Body of pancreas (tissue), 4 donors: ENCODE data around the gene USP2. TPM values are rescaled to one million over a fixed set of nuclear protein-coding genes. Genes with fewer than 3 reads are reported as not detected.

Experiments used
- ATAC-seq: fragments of 150-250 bp; one replicate; pipeline ENCODE4 v1.9.1; 2016
- DNase-seq, 4 donors: peaks; one replicate each; pipeline ENCODE4 v3.0.0-alpha.2; 2019
- H3K27ac ChIP-seq, 4 donors: fragments of 200-600 bp; sonication (generic); 1 replicate in 3 of 4; 2 replicates in 1 of 4; pipeline versions ENCODE4 v1.5.1 to v1.6.1; 2016 to 2019; ENCODE audit warnings: mild to moderate bottlenecking in 1 of 4, mixed read lengths in 1 of 4, moderate library complexity in 1 of 4
- H3K27me3 ChIP-seq, 2 donors: fragments of 200-600 bp; sonication (generic); one replicate each; pipeline ENCODE4 v1.6.0; 2016; ENCODE audit warnings: mild to moderate bottlenecking in 1 of 2
- H3K36me3 ChIP-seq, 2 donors: fragments of 200-600 bp; sonication (generic); replicated peaks in 1 of 2; 2 replicates each; pipeline ENCODE4 v1.5.1; 2016; ENCODE audit warnings: low read depth in 2 of 2; ENCODE audit not compliant: insufficient read depth in 1 of 2
- H3K4me1 ChIP-seq: fragments of 200-600 bp; sonication (generic); one replicate; pipeline ENCODE4 v1.6.0; 2016
- H3K4me3 ChIP-seq, 2 donors: fragments of 200-600 bp; sonication (generic); 1 replicate in 1 of 2; 2 replicates in 1 of 2; pipeline ENCODE4 v1.5.1; 2016 to 2019
- H3K9me3 ChIP-seq, 3 donors: fragments of 200-600 bp; sonication (generic); 1 replicate in 2 of 3; 2 replicates in 1 of 3; pipeline ENCODE4 v1.5.1; 2016
- CTCF ChIP-seq, 7 experiments: fragments of 450-650 bp in 4 of 7; fragments of 200-600 bp in 3 of 7; sonication (generic) in 3 of 7; IDR thresholded peaks; one replicate each; pipeline ENCODE4 v1.5.1; 2016 to 2019; ENCODE audit warnings: antibody characterized with exemption in 7 of 7
- POLR2A ChIP-seq, 3 donors: fragments of 450-650 bp; IDR thresholded peaks; one replicate each; pipeline ENCODE4 v1.6.1; 2016; ENCODE audit warnings: antibody characterized with exemption in 3 of 3, mild to moderate bottlenecking in 2 of 3
- WGBS, 2 donors: methylation state at CpG; one replicate each; pipeline ENCODE4 v1.1.5; 2017; 5-methylcytosine and 5-hydroxymethylcytosine counted together
- intact Hi-C: fragments of 100-400 bp; cut with DNase I; formaldehyde crosslinking; loops from one replicate; pipeline ENCODE4 v1.15.1; 2023
- total RNA-seq, 2 donors: library from RNA; depleted of rRNA; stranded (reverse); fragments of >200 nt; gene quantifications; one replicate each; pipeline ENCODE4 v1.1.0, GENCODE V29; 2016

The USP2 gene
- total RNA-seq, 2 donors from 2014 or later, result 3.9 to 19.4 TPM

GRCh38 chr11:119359365-119360214, 21.9 kb downstream of the USP2 start:
- intact Hi-C loops, result no loop called here
- no peak overlapping the region for H3K4me3 ChIP-seq
- ATAC-seq (no peak), DNase-seq (no peak)
- H3K9me3 ChIP-seq, result no peaks in the 10 kb centered on the region
- H3K36me3 ChIP-seq, result peaks cover 0 to 10% of the 10 kb centered on the region in 2 donors
- peaks cover 44% of the 10 kb centered on the region for H3K4me1 ChIP-seq
- WGBS, 2 donors, result 79 to 83% methylated on average over 10 of the region's 10 CpGs
- H3K27me3 ChIP-seq, result no peaks in the 10 kb centered on the region
- TF ChIP-seq CTCF (IDR thresholded peaks at IDR 0.05) (no peak), POLR2A (IDR thresholded peaks at IDR 0.05) (no peak)
- H3K27ac ChIP-seq, result no peak overlapping the region

GRCh38 chr11:119357074-119357473, 24.4 kb downstream of the USP2 start:
- Histone ChIP-seq H3K27me3 (no peaks in the 10 kb centered on the region), H3K4me3 (no peak overlapping the region), H3K27ac (no peak overlapping the region), H3K36me3 (peaks cover 0 to 10% of the 10 kb centered on the region in 2 donors), H3K4me1 (peaks cover 32% of the 10 kb centered on the region), H3K9me3 (no peaks in the 10 kb centered on the region)
- ATAC-seq (no peak), DNase-seq (no peak)
- TF ChIP-seq POLR2A (IDR thresholded peaks at IDR 0.05) (no peak), CTCF (IDR thresholded peaks at IDR 0.05) (no peak)
- WGBS, 2 donors, result 68 to 74% methylated on average over 3 to 9 of the region's 13 CpGs
- intact Hi-C loops, result no loop called here

DNA sequence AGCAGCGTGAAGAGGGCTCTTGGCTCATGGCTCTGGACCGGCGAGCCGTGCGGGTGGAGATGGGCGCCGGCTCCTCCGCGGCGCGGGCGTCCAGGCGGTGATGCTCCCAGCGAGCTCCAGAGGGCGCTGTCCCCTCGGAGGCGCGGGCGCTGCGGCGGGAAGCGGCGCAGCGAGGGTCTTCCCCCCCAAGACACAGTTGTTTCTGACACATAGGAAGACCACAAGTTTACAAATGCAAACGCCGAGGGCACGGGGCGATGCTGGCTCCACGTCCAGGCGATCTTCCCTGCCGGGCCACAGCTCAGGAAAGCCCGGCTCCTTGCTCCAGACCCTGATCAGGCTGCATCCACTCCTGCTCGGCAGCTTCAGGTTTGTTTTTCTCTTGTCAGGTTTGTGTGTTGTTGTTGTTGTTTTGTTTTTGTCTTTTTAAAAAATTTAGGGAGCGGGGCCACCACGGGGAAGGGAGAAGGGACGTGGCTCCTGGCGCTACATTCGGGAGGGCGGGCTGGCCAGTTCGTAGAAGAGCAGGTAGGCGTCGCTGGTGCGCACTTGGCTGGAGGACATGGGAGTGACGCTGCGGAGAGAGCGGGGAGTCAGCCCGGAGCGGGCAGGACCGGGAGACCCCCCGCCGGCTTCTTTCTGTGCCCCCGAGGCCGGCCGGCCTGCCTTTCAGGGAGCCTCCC, 25.0 kb downstream of the USP2 start:
- 62 to 87% methylated on average over 45 to 49 of the region's 54 CpGs for WGBS, 2 donors
- Histone ChIP-seq H3K4me1 (peaks cover 27% of the 10 kb centered on the region), H3K36me3 (peaks cover 0 to 10% of the 10 kb centered on the region in 2 donors), H3K27ac (no peak overlapping the region), H3K9me3 (no peaks in the 10 kb centered on the region), H3K4me3 (no peak overlapping the region), H3K27me3 (no peaks in the 10 kb centered on the region)
- TF ChIP-seq POLR2A (IDR thresholded peaks at IDR 0.05) (no peak), CTCF (IDR thresholded peaks at IDR 0.05) (peak in 6 of 7 experiments; percentile 24 to 45 (median 39))
- DNase-seq, result peak in 2 of 4 donors; percentile 32 to 37
- ATAC-seq, result no peak
- intact Hi-C loops, result no loop called here

GRCh38 chr11:119355091-119355843, 26.2 kb downstream of the USP2 start:
- peaks cover 14% of the 10 kb centered on the region for H3K4me1 ChIP-seq
- no peak overlapping the region for H3K4me3 ChIP-seq
- intact Hi-C loops, result no loop called here
- TF ChIP-seq CTCF (IDR thresholded peaks at IDR 0.05), result no peak
- H3K36me3 ChIP-seq, result peaks cover 0 to 10% of the 10 kb centered on the region in 2 donors
- DNase-seq, result no peak
- ATAC-seq, result no peak
- no peaks in the 10 kb centered on the region for H3K9me3 ChIP-seq
- 71 to 83% methylated on average over 9 of the region's 9 CpGs for WGBS, 2 donors
- H3K27ac ChIP-seq, result no peak overlapping the region
- H3K27me3 ChIP-seq, result no peaks in the 10 kb centered on the region
